ENCODE measurements around the gene ARHGEF17. TPM values are rescaled to one million over a fixed set of nuclear protein-coding genes. Genes with fewer than 3 reads are reported as not detected.

The ARHGEF17 gene
- total and polyA plus RNA-seq, 2 of the 13 experiments (the other 11 are each of a cell fraction or from before 2014, with no cell fraction given): 10.7 to 28.8 TPM

DNA sequence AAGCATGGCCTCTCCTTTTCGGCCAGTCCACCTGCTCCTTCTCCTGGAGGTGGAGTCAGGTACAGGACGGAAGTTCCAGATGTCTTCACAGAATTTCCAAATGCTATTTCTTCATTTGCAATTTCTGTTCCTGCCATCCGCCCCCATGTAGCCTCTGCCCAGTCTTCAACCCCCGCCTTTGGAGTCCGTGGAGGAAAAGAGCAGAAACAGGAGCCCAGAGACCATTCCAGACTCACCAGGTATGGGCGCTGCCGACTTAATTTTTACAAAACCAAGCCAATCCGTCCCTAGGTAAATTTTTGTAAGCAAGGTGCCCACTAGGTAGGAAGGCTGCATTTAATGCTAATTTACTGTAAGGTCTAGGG, 97.1 kb downstream of the ARHGEF17 start (continued):
- TF ChIP-seq, protein P1, sequence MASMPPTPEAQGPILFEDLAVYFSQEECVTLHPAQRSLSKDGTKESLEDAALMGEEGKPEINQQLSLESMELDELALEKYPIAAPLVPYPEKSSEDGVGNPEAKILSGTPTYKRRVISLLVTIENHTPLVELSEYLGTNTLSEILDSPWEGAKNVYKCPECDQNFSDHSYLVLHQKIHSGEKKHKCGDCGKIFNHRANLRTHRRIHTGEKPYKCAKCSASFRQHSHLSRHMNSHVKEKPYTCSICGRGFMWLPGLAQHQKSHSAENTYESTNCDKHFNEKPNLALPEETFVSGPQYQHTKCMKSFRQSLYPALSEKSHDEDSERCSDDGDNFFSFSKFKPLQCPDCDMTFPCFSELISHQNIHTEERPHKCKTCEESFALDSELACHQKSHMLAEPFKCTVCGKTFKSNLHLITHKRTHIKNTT (CRISPR knock-in tag; IDR thresholded peaks at IDR 0.05): no peak
- no peak for TF ChIP-seq RBAK (CRISPR knock-in tag; IDR thresholded peaks at IDR 0.05)
- TF ChIP-seq MTA1 (CRISPR knock-in tag; IDR thresholded peaks at IDR 0.05; ENCODE audit: borderline replicate concordance): no peak
- no peak for TF ChIP-seq DMAP1 (CRISPR knock-in tag; IDR thresholded peaks at IDR 0.05)

DNA sequence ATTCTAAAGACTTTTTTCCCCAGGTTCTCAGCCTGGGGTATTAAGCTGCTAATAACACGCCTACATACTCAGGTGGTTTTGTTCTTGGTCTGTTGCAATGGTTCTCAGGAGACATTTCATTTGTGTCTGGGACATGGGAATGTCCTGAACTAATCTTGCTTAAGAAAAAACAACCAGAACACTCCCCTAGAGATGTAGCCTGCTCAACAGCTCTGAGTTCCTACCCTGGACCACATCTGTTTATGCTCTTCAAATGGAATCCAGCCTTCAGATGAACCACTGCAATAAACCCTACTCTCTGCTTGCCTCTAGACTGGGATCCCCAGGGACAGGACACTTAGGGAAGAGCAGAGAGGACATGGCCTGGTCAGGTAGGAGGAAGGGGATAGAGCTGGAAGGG, 98.1 kb downstream of the ARHGEF17 start:
- ChIA-PET POLR2A (no interaction called here), CTCF (ENCODE audit: low intra/inter-chr PET ratio, low total read pairs) (no interaction called here)
- WGBS (ENCODE audit: low lambda C conversion rate): 100% methylated on average over 1 of the region's 1 CpG
- TF ChIP-seq ZNF335 (CRISPR knock-in tag; IDR thresholded peaks at IDR 0.05) (no peak), CAMTA2 (CRISPR knock-in tag; IDR thresholded peaks at IDR 0.05; ENCODE audit: borderline replicate concordance) (no peak), ZNF879 (CRISPR knock-in tag; IDR thresholded peaks at IDR 0.05) (no peak), ZNF317 (CRISPR knock-in tag; IDR thresholded peaks at IDR 0.05) (no peak), ZSCAN12 (CRISPR knock-in tag; IDR thresholded peaks at IDR 0.05) (no peak)
- TF ChIP-seq, protein P2, sequence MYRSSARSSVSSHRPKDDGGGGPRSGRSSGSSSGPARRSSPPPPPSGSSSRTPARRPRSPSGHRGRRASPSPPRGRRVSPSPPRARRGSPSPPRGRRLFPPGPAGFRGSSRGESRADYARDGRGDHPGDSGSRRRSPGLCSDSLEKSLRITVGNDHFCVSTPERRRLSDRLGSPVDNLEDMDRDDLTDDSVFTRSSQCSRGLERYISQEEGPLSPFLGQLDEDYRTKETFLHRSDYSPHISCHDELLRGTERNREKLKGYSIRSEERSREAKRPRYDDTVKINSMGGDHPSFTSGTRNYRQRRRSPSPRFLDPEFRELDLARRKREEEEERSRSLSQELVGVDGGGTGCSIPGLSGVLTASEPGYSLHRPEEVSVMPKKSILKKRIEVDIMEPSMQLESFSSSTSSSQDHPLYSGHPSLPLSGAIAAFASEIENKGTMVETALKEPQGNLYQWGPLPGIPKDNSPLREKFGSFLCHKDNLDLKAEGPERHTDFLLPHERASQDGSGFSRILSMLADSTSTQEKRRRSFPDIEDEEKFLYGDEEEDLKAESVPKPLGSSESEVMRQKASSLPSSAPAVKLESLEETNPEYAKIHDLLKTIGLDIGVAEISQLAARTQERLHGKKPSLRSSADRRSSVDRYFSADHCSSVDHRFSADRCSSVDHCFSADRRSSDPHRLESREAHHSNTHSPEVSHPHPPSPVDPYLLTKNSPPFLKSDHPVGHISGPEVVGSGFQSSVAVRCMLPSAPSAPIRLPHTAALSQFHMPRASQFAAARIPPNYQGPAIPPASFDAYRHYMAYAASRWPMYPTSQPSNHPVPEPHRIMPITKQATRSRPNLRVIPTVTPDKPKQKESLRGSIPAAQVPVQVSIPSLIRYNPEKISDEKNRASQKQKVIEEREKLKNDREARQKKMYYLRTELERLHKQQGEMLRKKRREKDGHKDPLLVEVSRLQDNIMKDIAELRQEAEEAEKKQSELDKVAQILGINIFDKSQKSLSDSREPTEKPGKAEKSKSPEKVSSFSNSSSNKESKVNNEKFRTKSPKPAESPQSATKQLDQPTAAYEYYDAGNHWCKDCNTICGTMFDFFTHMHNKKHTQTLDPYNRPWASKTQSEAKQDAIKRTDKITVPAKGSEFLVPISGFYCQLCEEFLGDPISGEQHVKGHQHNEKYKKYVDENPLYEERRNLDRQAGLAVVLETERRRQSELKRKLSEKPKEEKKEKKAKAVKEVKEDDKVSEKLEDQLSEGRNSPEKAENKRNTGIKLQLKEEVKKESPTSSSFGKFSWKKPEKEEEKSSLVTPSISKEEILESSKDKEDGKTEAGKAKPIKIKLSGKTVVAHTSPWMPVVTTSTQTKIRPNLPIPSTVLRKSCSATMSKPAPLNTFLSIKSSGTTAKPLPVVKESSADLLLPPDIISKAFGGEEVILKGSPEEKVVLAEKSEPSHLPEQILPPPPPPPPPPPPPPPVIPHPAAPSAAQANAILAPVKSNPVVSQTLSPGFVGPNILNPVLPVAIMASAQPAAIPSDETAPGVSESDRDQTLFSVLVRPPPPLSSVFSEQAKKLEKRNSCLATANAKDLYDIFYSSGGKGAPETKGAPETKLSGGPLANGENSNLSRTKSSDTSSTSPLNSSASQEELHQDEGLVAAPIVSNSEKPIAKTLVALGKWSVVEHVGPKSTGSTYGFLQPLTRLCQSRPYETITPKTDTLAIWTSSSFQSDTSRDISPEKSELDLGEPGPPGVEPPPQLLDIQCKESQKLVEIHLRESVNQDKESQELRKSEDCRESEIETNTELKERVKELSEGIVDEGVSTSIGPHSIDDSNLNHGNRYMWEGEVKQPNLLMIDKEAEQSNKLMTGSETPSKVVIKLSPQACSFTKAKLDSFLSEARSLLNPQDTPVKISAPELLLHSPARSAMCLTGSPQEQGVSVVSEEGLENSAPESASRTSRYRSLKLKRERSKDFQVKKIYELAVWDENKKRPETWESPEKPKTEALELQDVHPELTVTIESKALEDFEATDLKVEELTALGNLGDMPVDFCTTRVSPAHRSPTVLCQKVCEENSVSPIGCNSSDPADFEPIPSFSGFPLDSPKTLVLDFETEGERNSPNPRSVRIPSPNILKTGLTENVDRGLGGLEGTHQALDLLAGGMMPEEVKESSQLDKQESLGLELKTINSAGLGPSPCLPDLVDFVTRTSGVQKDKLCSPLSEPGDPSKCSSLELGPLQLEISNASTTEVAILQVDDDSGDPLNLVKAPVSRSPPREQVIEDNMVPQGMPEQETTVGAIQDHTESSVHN (CRISPR knock-in tag; IDR thresholded peaks at IDR 0.05): no peak
- TF ChIP-seq, protein P3, sequence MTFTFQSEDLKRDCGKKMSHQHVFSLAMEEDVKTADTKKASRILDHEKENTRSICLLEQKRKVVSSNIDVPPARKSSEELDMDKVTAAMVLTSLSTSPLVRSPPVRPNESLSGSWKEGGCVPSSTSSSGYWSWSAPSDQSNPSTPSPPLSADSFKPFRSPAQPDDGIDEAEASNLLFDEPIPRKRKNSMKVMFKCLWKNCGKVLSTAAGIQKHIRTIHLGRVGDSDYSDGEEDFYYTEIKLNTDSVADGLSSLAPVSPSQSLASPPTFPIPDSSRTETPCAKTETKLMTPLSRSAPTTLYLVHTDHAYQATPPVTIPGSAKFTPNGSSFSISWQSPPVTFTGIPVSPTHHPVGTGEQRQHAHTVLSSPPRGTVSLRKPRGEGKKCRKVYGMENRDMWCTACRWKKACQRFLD (CRISPR knock-in tag; IDR thresholded peaks at IDR 0.05; ENCODE audit: borderline replicate concordance): no peak

More for the DNA sequence above, 98.1 kb downstream of the ARHGEF17 start:
- Histone ChIP-seq H2AFZ (ENCODE audit: low read length) (no peak overlapping the region), H3K27ac (ENCODE audit: extremely low read length, insufficient read depth, low read length) (no peak overlapping the region), H3K79me2 (ENCODE audit: insufficient read depth, low read length) (no peaks in the 10 kb centered on the region), H3K36me3 (replicated peaks in 1 of 2; ENCODE audit: control insufficient read depth in 1 of 2, insufficient read depth in 2 of 2, low read length in 2 of 2) (peaks cover 10 to 25% of the 10 kb centered on the region in 2 experiments), H3K4me2 (ENCODE audit: low read depth, low read length) (no peak overlapping the region), H3K4me3 (replicated peaks in 1 of 3; ENCODE audit: insufficient read depth in 1 of 3, low read depth in 2 of 3, low read length in 3 of 3) (no peak overlapping the region), H3K9me3 (ENCODE audit: low read length) (no peaks in the 10 kb centered on the region), H3K9ac (ENCODE audit: insufficient read depth, low read depth, low read length) (no peak overlapping the region), H3K27me3 (ENCODE audit: control insufficient read depth in 1 of 2, insufficient read depth in 2 of 2, low read length in 2 of 2) (no peaks in the 10 kb centered on the region), H3K4me1 (ENCODE audit: insufficient read depth, low read length) (peaks cover 8% of the 10 kb centered on the region), H4K20me1 (ENCODE audit: insufficient read depth, low read length) (no peaks in the 10 kb centered on the region)
- intact Hi-C loops (cut with micrococcal nuclease; ENCODE audit: unreplicated experiment) (loop anchor here (10.0 kb wide), 1 partner anchor 219 kb away; no protein-coding TSS in a partner anchor), in situ Hi-C loops (cut with HindIII; ENCODE audit: extremely low pct_ligation_motif_present, low pct_unique_long_range_greater_than_20kb) (loop anchor here (10.0 kb wide), 1 partner anchor 219 kb away; no protein-coding TSS in a partner anchor)
- DNase-seq (ENCODE audit: low spot score) (no peak), ATAC-seq (no peak), FAIRE-seq (no peak)
- no TSS peak for BruUV-seq (replicated peaks)

Data from HepG2 (cell line).